SK-N-SH (cell line): ENCODE results near the gene POU2AF1. TPM values are rescaled to one million over a fixed set of nuclear protein-coding genes. Genes with fewer than 3 reads are reported as not detected.

Source experiments
- CTCF ChIA-PET: fragments of 300-600, 350-600 bp; formaldehyde crosslinking; extraction: SDS; loops from one replicate; lab custom pipeline; 2021; lab: Yijun Ruan, JAX
- POLR2A ChIA-PET: fragments of 350-600 bp; sonication (Branson Sonifier 250); formaldehyde crosslinking; extraction: SDS; loops from one replicate; lab custom pipeline; 2020; ENCODE audit warnings: antibody characterized with exemption, inconsistent platforms; lab: Yijun Ruan, JAX
- DNase-seq: peaks from one replicate; pipeline ENCODE4 v3.0.0; 2012
- H2AFZ ChIP-seq: fragments of 200-600 bp; sonication (generic); 2 replicates; pipeline ENCODE4 v1.8.1; 2016; ENCODE audit warnings: antibody characterized with exemption, mild to moderate bottlenecking, low read depth
- H3F3A ChIP-seq: fragments of 200-600 bp; sonication (generic); replicated peaks from 2 replicates; pipeline ENCODE3; 2016; ENCODE audit warnings: antibody characterized with exemption, mild to moderate bottlenecking; ENCODE audit not compliant: insufficient read depth
- H3K27ac ChIP-seq, 2 experiments: fragments of 200-500 bp in 1 of 2; fragments of 200-600 bp in 1 of 2; sonication (Bioruptor generic) in 1 of 2; sonication (generic), shearing (Covaris generic) in 1 of 2; 2 replicates each; pipeline versions ENCODE4 v1.5.1 to v1.6.1; 2014 to 2016; ENCODE audit warnings: low read depth in 2 of 2, inconsistent platforms in 1 of 2, low read length in 1 of 2, mild to moderate bottlenecking in 1 of 2, mixed read lengths in 1 of 2
- H3K27me3 ChIP-seq: fragments of 200-600 bp; sonication (generic), shearing (Covaris generic); 2 replicates; pipeline ENCODE4 v1.6.1; 2016; ENCODE audit warnings: mixed run types; ENCODE audit not compliant: insufficient read depth
- H3K36me3 ChIP-seq, 2 experiments: fragments of 200-500 bp in 1 of 2; fragments of 200-600 bp in 1 of 2; sonication (Bioruptor generic) in 1 of 2; sonication (generic) in 1 of 2; replicated peaks in 1 of 2; 2 replicates each; pipeline versions ENCODE3 to v1.5.1; 2014 to 2016; ENCODE audit warnings: low read length in 1 of 2, mild to moderate bottlenecking in 1 of 2; ENCODE audit not compliant: insufficient read depth in 2 of 2, control insufficient read depth in 1 of 2
- H3K4me1 ChIP-seq, 2 experiments: fragments of 200-500 bp in 1 of 2; fragments of 200-600 bp in 1 of 2; sonication (Bioruptor generic) in 1 of 2; sonication (generic), shearing (Covaris generic) in 1 of 2; 2 replicates each; pipeline versions ENCODE4 v1.5.1 to v1.6.1; 2014 to 2016; ENCODE audit warnings: low read depth in 1 of 2, low read length in 1 of 2, mixed run types in 1 of 2; ENCODE audit not compliant: insufficient read depth in 2 of 2, control insufficient read depth in 1 of 2
- H3K4me2 ChIP-seq: fragments of 200-600 bp; sonication (generic), shearing (Covaris generic); 2 replicates; pipeline ENCODE4 v1.6.1; 2017; ENCODE audit warnings: mixed run types
- H3K4me3 ChIP-seq, 2 experiments: fragments of 200-500 bp in 1 of 2; fragments of 200-600 bp in 1 of 2; sonication (Bioruptor generic) in 1 of 2; sonication (generic), shearing (Covaris generic) in 1 of 2; 2 replicates each; pipeline versions ENCODE4 v1.5.1 to v1.8.1; 2014 to 2016; ENCODE audit warnings: low read depth in 2 of 2, inconsistent platforms in 1 of 2, low read length in 1 of 2, mild to moderate bottlenecking in 1 of 2, mixed read lengths in 1 of 2, moderate library complexity in 1 of 2
- H3K79me2 ChIP-seq: fragments of 200-600 bp; sonication (generic); 2 replicates; pipeline ENCODE4 v1.8.1; 2017; ENCODE audit warnings: mild to moderate bottlenecking; ENCODE audit not compliant: insufficient read depth
- H3K9ac ChIP-seq: fragments of 200-600 bp; sonication (generic); 2 replicates; pipeline ENCODE4 v1.6.1; 2017; ENCODE audit warnings: mixed run types
- H3K9me2 ChIP-seq: fragments of 200-600 bp; sonication (generic); 2 replicates; pipeline ENCODE4 v1.6.1; 2017; ENCODE audit warnings: mixed run types
- H3K9me3 ChIP-seq: fragments of 200-600 bp; sonication (generic); 2 replicates; pipeline ENCODE4 v1.6.1; 2017; ENCODE audit warnings: mixed run types, mild to moderate bottlenecking, moderate library complexity
- H4K20me1 ChIP-seq: fragments of 200-600 bp; sonication (generic); 2 replicates; pipeline ENCODE4 v1.6.1; 2017; ENCODE audit warnings: mild to moderate bottlenecking, mixed run types; ENCODE audit not compliant: insufficient read depth
- CHD2 ChIP-seq: fragments of 150-350 bp; IDR thresholded peaks from 2 replicates; pipeline ENCODE4 v1.6.1; 2018; ENCODE audit warnings: low read length; ENCODE audit not compliant: partially characterized antibody
- CTCF ChIP-seq: fragments of 200-600 bp; sonication (generic); IDR thresholded peaks from 2 replicates; pipeline ENCODE4 v1.6.1; 2017; ENCODE audit warnings: antibody characterized with exemption, mild to moderate bottlenecking, moderate library complexity
- EP300 ChIP-seq, 2 experiments: IDR thresholded peaks; 2 replicates each; pipeline versions ENCODE4 v1.4.0 to v1.6.1; 2012; ENCODE audit warnings: borderline replicate concordance in 1 of 2, low read depth in 1 of 2, low read length in 1 of 2
- FOSL2 ChIP-seq: IDR thresholded peaks from 2 replicates; pipeline ENCODE4 v1.4.0; 2012; ENCODE audit warnings: low read depth, mild to moderate bottlenecking, moderate library complexity, borderline replicate concordance
- JUND ChIP-seq: IDR thresholded peaks from 2 replicates; pipeline ENCODE4 v1.4.0; 2012
- MAX ChIP-seq: IDR thresholded peaks from 2 replicates; pipeline ENCODE4 v1.4.0; 2012; ENCODE audit warnings: low read depth
- MXI1 ChIP-seq: IDR thresholded peaks from 2 replicates; pipeline ENCODE4 v1.6.1; 2012; ENCODE audit warnings: mild to moderate bottlenecking, low read depth, low read length, improper control_type of control experiment
- NFIC ChIP-seq: IDR thresholded peaks from 2 replicates; pipeline ENCODE4 v1.4.0; 2012; ENCODE audit warnings: borderline replicate concordance
- NRF1 ChIP-seq: IDR thresholded peaks from 2 replicates; pipeline ENCODE4 v1.6.1; 2012; ENCODE audit warnings: low read depth, mild to moderate bottlenecking, low read length
- RAD21 ChIP-seq: IDR thresholded peaks from 2 replicates; pipeline ENCODE4 v1.6.1; 2012; ENCODE audit warnings: mild to moderate bottlenecking, low read length
- RCOR1 ChIP-seq: fragments of 150-350 bp; IDR thresholded peaks from 2 replicates; pipeline ENCODE4 v1.6.1; 2017; ENCODE audit warnings: antibody characterized with exemption, low read length
- REST ChIP-seq: IDR thresholded peaks from 2 replicates; pipeline ENCODE4 v1.6.1; 2012; ENCODE audit warnings: mild to moderate bottlenecking, low read depth, low read length, moderate library complexity
- RFX5 ChIP-seq: IDR thresholded peaks from 2 replicates; pipeline ENCODE4 v1.6.1; 2012; ENCODE audit warnings: mild to moderate bottlenecking, improper control_type of control experiment, low read length
- RXRA ChIP-seq: IDR thresholded peaks from 2 replicates; pipeline ENCODE4 v1.4.0; 2012; ENCODE audit warnings: low read depth, mild to moderate bottlenecking, borderline replicate concordance
- SIN3A ChIP-seq: IDR thresholded peaks from 2 replicates; pipeline ENCODE4 v1.6.1; 2012; ENCODE audit warnings: low read depth, mild to moderate bottlenecking, low read length, moderate library complexity, borderline replicate concordance
- SMC3 ChIP-seq: IDR thresholded peaks from 2 replicates; pipeline ENCODE4 v1.6.1; 2012; ENCODE audit warnings: low read depth, low read length, improper control_type of control experiment
- TEAD4 ChIP-seq: IDR thresholded peaks from 2 replicates; pipeline ENCODE4 v1.4.0; 2012; ENCODE audit warnings: mild to moderate bottlenecking, borderline replicate concordance; ENCODE audit not compliant: insufficient read depth
- YY1 ChIP-seq: IDR thresholded peaks from 2 replicates; pipeline ENCODE4 v1.4.0; 2012; ENCODE audit warnings: low read depth, mild to moderate bottlenecking
- ZBTB33 ChIP-seq: IDR thresholded peaks from 2 replicates; pipeline ENCODE4 v1.4.0; 2012; ENCODE audit warnings: low read depth, borderline replicate concordance
- WGBS: methylation state at CpG from one replicate; pipeline ENCODE4 v1.1.6; 2017; ENCODE audit warnings: low lambda C conversion rate; 5-methylcytosine and 5-hydroxymethylcytosine counted together
- polyA plus RNA-seq, 3 experiments: library from polyadenylated mRNA; depleted of rRNA; stranded (reverse); fragments of >200 nt; gene quantifications; 2 replicates each; pipeline ENCODE4 v1.2.3, GENCODE V29; 2012

Gene POU2AF1
- polyA plus RNA-seq, 1 of the 3 experiments (the other 2 are of a cell fraction), result 0.07 TPM

GRCh38 chr11:111403051-111403726 is 24.1 kb upstream of the POU2AF1 start:
- no peaks in the 10 kb centered on the region for H3K79me2 ChIP-seq
- no peaks in the 10 kb centered on the region for H4K20me1 ChIP-seq
- H3K4me2 ChIP-seq, result no peak overlapping the region
- no peaks in the 10 kb centered on the region for H3K36me3 ChIP-seq
- no peak for DNase-seq
- TF ChIP-seq TEAD4 (no peak), SMC3 (no peak)
- no peaks in the 10 kb centered on the region for H3F3A ChIP-seq
- H3K27ac ChIP-seq, result no peak overlapping the region
- H2AFZ ChIP-seq, result no peak overlapping the region
- no peak overlapping the region for H3K4me3 ChIP-seq
- WGBS, result 58% methylated on average over 3 of the region's 3 CpGs
- CTCF ChIA-PET, result no interaction called here
- H3K27me3 ChIP-seq, result no peaks in the 10 kb centered on the region; the same call in 1 of the 2 replicates
- H3K9me3 ChIP-seq, result no peaks in the 10 kb centered on the region
- POLR2A ChIA-PET, result no interaction called here
- H3K4me1 ChIP-seq, result no peaks in the 10 kb centered on the region
- no peak overlapping the region for H3K9ac ChIP-seq
- no peaks in the 10 kb centered on the region for H3K9me2 ChIP-seq

- H3K4me2 ChIP-seq, result no peak overlapping the region
- H3K9ac ChIP-seq, result no peak overlapping the region
- no peaks in the 10 kb centered on the region for H4K20me1 ChIP-seq
- H3K9me3 ChIP-seq, result no peaks in the 10 kb centered on the region
- TF ChIP-seq MXI1, result no peak
- no peak for TF ChIP-seq SIN3A
- no peak for TF ChIP-seq FOSL2
- no peak for TF ChIP-seq NFIC
- no peak for TF ChIP-seq RAD21
- no peak for TF ChIP-seq EP300 (IDR thresholded peaks at IDR 0.05; ENCODE audit: borderline replicate concordance in 1 of 2, low read depth in 1 of 2, low read length in 1 of 2)
- TF ChIP-seq RCOR1, result no peak
- no peak for TF ChIP-seq ZBTB33
- TF ChIP-seq YY1, result no peak
- TF ChIP-seq MAX, result no peak
- no peak for TF ChIP-seq CHD2
- no peak for TF ChIP-seq NRF1
- no peak for TF ChIP-seq JUND
- no peak for TF ChIP-seq RFX5
- TF ChIP-seq CTCF, result no peak
- TF ChIP-seq REST, result no peak
- no peak for TF ChIP-seq RXRA
- TF ChIP-seq, all 33 proteins: peak for 0
- Histone ChIP-seq H3K79me2 (no peaks in the 10 kb centered on the region), H3K36me3 (no peaks in the 10 kb centered on the region), H3K9me2 (no peaks in the 10 kb centered on the region), H3K4me3 (no peak overlapping the region), H3F3A (no peaks in the 10 kb centered on the region), H2AFZ (no peak overlapping the region), H3K27ac (no peak overlapping the region), H3K4me1 (no peaks in the 10 kb centered on the region), H3K27me3 (no peaks in the 10 kb centered on the region; the same call in 1 of the 2 replicates)
- 67% methylated on average over 3 of the region's 3 CpGs for WGBS
- POLR2A ChIA-PET, result no interaction called here
- no peak for DNase-seq
- CTCF ChIA-PET, result no interaction called here
These were observed 23.3 kb upstream of the POU2AF1 start for GRCh38 chr11:111402411-111402810.
